HepG2 (cell line): Measurements from ENCODE around the gene NOL12. TPM values are rescaled to one million over a fixed set of nuclear protein-coding genes. Genes with fewer than 3 reads are reported as not detected.

Source experiments
- CEBPG ChIP-seq: IDR thresholded peaks from 2 replicates; pipeline ENCODE4 v1.6.1; 2016
- EED ChIP-seq: sonication (generic); formaldehyde crosslinking; IDR thresholded peaks from 2 replicates; pipeline ENCODE4 v1.5.0; 2020; ENCODE audit warnings: mild to moderate bottlenecking, missing genetic modification reagents
- ERF ChIP-seq: IDR thresholded peaks from 2 replicates; pipeline ENCODE4 v1.6.1; 2018; ENCODE audit warnings: missing biosample characterization, missing genetic modification reagents
- HDAC1 ChIP-seq: sonication (generic); formaldehyde crosslinking; IDR thresholded peaks from 2 replicates; pipeline ENCODE4 v1.5.1; 2020; ENCODE audit warnings: mild to moderate bottlenecking, missing genetic modification reagents
- IRF2 ChIP-seq: IDR thresholded peaks from 2 replicates; pipeline ENCODE4 v1.6.1; 2018; ENCODE audit warnings: missing genetic modification reagents, missing compliant biosample characterization
- JUND ChIP-seq: sonication (generic); formaldehyde crosslinking; IDR thresholded peaks from 2 replicates; pipeline ENCODE4 v1.8.0; 2022; ENCODE audit warnings: mild to moderate bottlenecking, missing genetic modification reagents
- LBX2 ChIP-seq: sonication (generic); formaldehyde crosslinking; IDR thresholded peaks from 2 replicates; pipeline ENCODE4 v1.5.0; 2020; ENCODE audit warnings: missing genetic modification reagents, mild to moderate bottlenecking, borderline replicate concordance
- MAZ ChIP-seq, 2 experiments: sonication (generic) in 1 of 2; formaldehyde crosslinking in 1 of 2; IDR thresholded peaks; 2 replicates each; pipeline versions ENCODE4 v1.5.0 to v1.6.1; 2012 to 2020; ENCODE audit warnings: low read depth in 2 of 2, mild to moderate bottlenecking in 2 of 2, borderline replicate concordance in 1 of 2, improper control_type of control experiment in 1 of 2, low read length in 1 of 2, missing genetic modification reagents in 1 of 2, moderate library complexity in 1 of 2
- NFATC3 ChIP-seq: sonication (generic); formaldehyde crosslinking; IDR thresholded peaks from 2 replicates; pipeline ENCODE4 v1.5.1; 2020; ENCODE audit warnings: mild to moderate bottlenecking, missing genetic modification reagents
- RBM22 ChIP-seq: fragments of 200-400 bp; formaldehyde crosslinking; optimal IDR thresholded peaks from 2 replicates; pipeline ENCODE3; 2017; ENCODE audit warnings: mild to moderate bottlenecking, low read length, moderate library complexity
- SATB2 ChIP-seq: sonication (generic); formaldehyde crosslinking; IDR thresholded peaks from 2 replicates; pipeline ENCODE4 v1.5.0; 2020; ENCODE audit warnings: missing genetic modification reagents
- SMAD1 ChIP-seq: sonication (generic); formaldehyde crosslinking; IDR thresholded peaks from 2 replicates; pipeline ENCODE4 v1.4.0; 2020; ENCODE audit warnings: missing genetic modification reagents, low read depth, mild to moderate bottlenecking, borderline replicate concordance
- TARDBP ChIP-seq: sonication (generic); formaldehyde crosslinking; IDR thresholded peaks from 2 replicates; pipeline ENCODE4 v1.8.0; 2022; ENCODE audit warnings: mild to moderate bottlenecking, missing genetic modification reagents
- TBL1XR1 ChIP-seq: fragments of 150-350 bp; IDR thresholded peaks from 2 replicates; pipeline ENCODE4 v1.6.1; 2014; ENCODE audit warnings: borderline replicate concordance, low read length; ENCODE audit not compliant: partially characterized antibody
- THYN1 ChIP-seq: sonication (generic); formaldehyde crosslinking; IDR thresholded peaks from 2 replicates; pipeline ENCODE4 v1.8.1; 2023; ENCODE audit warnings: low read depth, mild to moderate bottlenecking, moderate library complexity, missing genetic modification reagents, borderline replicate concordance
- ZBTB46 ChIP-seq: sonication (generic); formaldehyde crosslinking; IDR thresholded peaks from 2 replicates; pipeline ENCODE4 v1.4.0; 2020; ENCODE audit warnings: mild to moderate bottlenecking, missing genetic modification reagents, borderline replicate concordance
- ZNF557 ChIP-seq: sonication (generic); formaldehyde crosslinking; IDR thresholded peaks from 2 replicates; pipeline ENCODE4 v1.4.0; 2020; ENCODE audit warnings: missing genetic modification reagents
- ZNF776 ChIP-seq: sonication (generic); formaldehyde crosslinking; IDR thresholded peaks from 2 replicates; pipeline ENCODE4 v1.4.0; 2020; ENCODE audit warnings: mild to moderate bottlenecking, missing genetic modification reagents
- ZNF790 ChIP-seq: sonication (generic); formaldehyde crosslinking; IDR thresholded peaks from 2 replicates; pipeline ENCODE4 v1.8.0; 2022; ENCODE audit warnings: missing genetic modification reagents, mild to moderate bottlenecking, borderline replicate concordance
- polyA plus RNA-seq, 8 experiments: library from polyadenylated mRNA; depleted of rRNA in 3 of 8; stranded (reverse) in 7 of 8; unstranded in 1 of 8; fragments of >200 nt; fragmentation: Illumina TruSeq in 4 of 8; extraction: Trizol in 4 of 8; gene quantifications; 2 replicates each; pipeline versions ENCODE4 v1.2.1 to v1.2.3, GENCODE V29; 2011 to 2016; ENCODE audit warnings: low read depth in 4 of 8, missing spikeins in 1 of 8, mixed read lengths in 1 of 8; ENCODE audit not compliant: insufficient read depth in 1 of 8
- total RNA-seq, 5 experiments: library from RNA; depleted of rRNA; stranded (reverse); fragments of >200 nt; fragmentation: Illumina TruSeq; extraction: Trizol; gene quantifications; 2 replicates each; pipeline ENCODE4 v1.2.3, GENCODE V29; 2016; ENCODE audit warnings: low read depth in 1 of 5
- TF ChIP-seq, protein P1 (sequence below): IDR thresholded peaks from 2 replicates; pipeline ENCODE4 v1.4.0; 2020; ENCODE audit warnings: mild to moderate bottlenecking, missing genetic modification reagents
- TF ChIP-seq, protein P2 (sequence below): sonication (generic); formaldehyde crosslinking; IDR thresholded peaks from 2 replicates; pipeline ENCODE4 v1.4.0; 2020; ENCODE audit warnings: missing genetic modification reagents

The NOL12 gene
- total and polyA plus RNA-seq, 2 of the 13 experiments (the other 11 are each of a cell fraction or from before 2014, with no cell fraction given), result 14.3 to 31.4 TPM

GRCh38 chr22:37674951-37675929 is 10.9 kb upstream of the NOL12 start, which contains the start of gene LGALS1 (continued):
- peak; percentile 52; the same call in 1 of the 2 replicates for TF ChIP-seq MAZ (IDR thresholded peaks at IDR 0.05; ENCODE audit: borderline replicate concordance, low read depth, low read length)
- no peak for TF ChIP-seq MAZ (CRISPR knock-in tag; IDR thresholded peaks at IDR 0.05; ENCODE audit: low read depth)
- no peak for TF ChIP-seq SATB2
- peak; percentile 45 for TF ChIP-seq HDAC1 (CRISPR knock-in tag)
- TF ChIP-seq JUND, result no peak
- no peak for TF ChIP-seq LBX2 (CRISPR knock-in tag)
- no peak for TF ChIP-seq IRF2 (CRISPR knock-in tag)
- no peak for TF ChIP-seq TBL1XR1
- no peak for TF ChIP-seq CEBPG (CRISPR knock-in tag)
- TF ChIP-seq ERF, result peak; percentile 15; the same call in 1 of the 2 replicates
- no peak for TF ChIP-seq EED (CRISPR knock-in tag)
- TF ChIP-seq ZNF557 (CRISPR knock-in tag), result no peak
- no peak for TF ChIP-seq ZBTB46 (CRISPR knock-in tag)
- no peak for TF ChIP-seq THYN1 (CRISPR knock-in tag)
- TF ChIP-seq, protein P1, sequence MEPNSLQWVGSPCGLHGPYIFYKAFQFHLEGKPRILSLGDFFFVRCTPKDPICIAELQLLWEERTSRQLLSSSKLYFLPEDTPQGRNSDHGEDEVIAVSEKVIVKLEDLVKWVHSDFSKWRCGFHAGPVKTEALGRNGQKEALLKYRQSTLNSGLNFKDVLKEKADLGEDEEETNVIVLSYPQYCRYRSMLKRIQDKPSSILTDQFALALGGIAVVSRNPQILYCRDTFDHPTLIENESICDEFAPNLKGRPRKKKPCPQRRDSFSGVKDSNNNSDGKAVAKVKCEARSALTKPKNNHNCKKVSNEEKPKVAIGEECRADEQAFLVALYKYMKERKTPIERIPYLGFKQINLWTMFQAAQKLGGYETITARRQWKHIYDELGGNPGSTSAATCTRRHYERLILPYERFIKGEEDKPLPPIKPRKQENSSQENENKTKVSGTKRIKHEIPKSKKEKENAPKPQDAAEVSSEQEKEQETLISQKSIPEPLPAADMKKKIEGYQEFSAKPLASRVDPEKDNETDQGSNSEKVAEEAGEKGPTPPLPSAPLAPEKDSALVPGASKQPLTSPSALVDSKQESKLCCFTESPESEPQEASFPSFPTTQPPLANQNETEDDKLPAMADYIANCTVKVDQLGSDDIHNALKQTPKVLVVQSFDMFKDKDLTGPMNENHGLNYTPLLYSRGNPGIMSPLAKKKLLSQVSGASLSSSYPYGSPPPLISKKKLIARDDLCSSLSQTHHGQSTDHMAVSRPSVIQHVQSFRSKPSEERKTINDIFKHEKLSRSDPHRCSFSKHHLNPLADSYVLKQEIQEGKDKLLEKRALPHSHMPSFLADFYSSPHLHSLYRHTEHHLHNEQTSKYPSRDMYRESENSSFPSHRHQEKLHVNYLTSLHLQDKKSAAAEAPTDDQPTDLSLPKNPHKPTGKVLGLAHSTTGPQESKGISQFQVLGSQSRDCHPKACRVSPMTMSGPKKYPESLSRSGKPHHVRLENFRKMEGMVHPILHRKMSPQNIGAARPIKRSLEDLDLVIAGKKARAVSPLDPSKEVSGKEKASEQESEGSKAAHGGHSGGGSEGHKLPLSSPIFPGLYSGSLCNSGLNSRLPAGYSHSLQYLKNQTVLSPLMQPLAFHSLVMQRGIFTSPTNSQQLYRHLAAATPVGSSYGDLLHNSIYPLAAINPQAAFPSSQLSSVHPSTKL (CRISPR knock-in tag), result no peak; the same call in 1 of the 2 replicates
- TF ChIP-seq ZNF776, result no peak
- TF ChIP-seq NFATC3 (CRISPR knock-in tag), result 0 out of 2 replicates have a peak, but pooled peaks have one; percentile 67
- TF ChIP-seq TARDBP (CRISPR knock-in tag), result peak; percentile 23; the same call in 1 of the 2 replicates
- TF ChIP-seq, protein P2, sequence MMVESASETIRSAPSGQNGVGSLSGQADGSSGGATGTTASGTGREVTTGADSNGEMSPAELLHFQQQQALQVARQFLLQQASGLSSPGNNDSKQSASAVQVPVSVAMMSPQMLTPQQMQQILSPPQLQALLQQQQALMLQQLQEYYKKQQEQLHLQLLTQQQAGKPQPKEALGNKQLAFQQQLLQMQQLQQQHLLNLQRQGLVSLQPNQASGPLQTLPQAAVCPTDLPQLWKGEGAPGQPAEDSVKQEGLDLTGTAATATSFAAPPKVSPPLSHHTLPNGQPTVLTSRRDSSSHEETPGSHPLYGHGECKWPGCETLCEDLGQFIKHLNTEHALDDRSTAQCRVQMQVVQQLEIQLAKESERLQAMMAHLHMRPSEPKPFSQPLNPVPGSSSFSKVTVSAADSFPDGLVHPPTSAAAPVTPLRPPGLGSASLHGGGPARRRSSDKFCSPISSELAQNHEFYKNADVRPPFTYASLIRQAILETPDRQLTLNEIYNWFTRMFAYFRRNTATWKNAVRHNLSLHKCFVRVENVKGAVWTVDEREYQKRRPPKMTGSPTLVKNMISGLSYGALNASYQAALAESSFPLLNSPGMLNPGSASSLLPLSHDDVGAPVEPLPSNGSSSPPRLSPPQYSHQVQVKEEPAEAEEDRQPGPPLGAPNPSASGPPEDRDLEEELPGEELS (CRISPR knock-in tag), result no peak
- TF ChIP-seq ZNF790 (CRISPR knock-in tag), result no peak
- no peak for TF ChIP-seq SMAD1 (CRISPR knock-in tag)
- TF ChIP-seq RBM22, result no peak
